Gastrocnemius medialis (tissue), 4 donors: Measurements from ENCODE around the gene PLA2G12B. TPM values are rescaled to one million over a fixed set of nuclear protein-coding genes. Genes with fewer than 3 reads are reported as not detected.

ENCODE experiments used
- ATAC-seq, 2 donors: fragments of 150-250 bp; one replicate each; pipeline ENCODE4 v1.9.1; 2016
- DNase-seq, 2 donors: peaks; one replicate each; pipeline ENCODE4 v3.0.0-alpha.2; 2019
- H3K27ac ChIP-seq, 4 donors: fragments of 200-600 bp; sonication (generic); 1 replicate in 1 of 4; 2 replicates in 3 of 4; pipeline ENCODE4 v1.5.1; 2016 to 2018; ENCODE audit warnings: mild to moderate bottlenecking in 2 of 4, moderate library complexity in 1 of 4
- H3K27me3 ChIP-seq, 3 donors: fragments of 200-600 bp; sonication (generic) in 2 of 3; 1 replicate in 1 of 3; 2 replicates in 2 of 3; pipeline versions ENCODE4 v1.5.1 to v1.6.0; 2016 to 2019; ENCODE audit warnings: mild to moderate bottlenecking in 1 of 3, moderate library complexity in 1 of 3
- H3K36me3 ChIP-seq, 2 donors: fragments of 200-600 bp; sonication (generic) in 1 of 2; one replicate each; pipeline ENCODE4 v1.5.1; 2017 to 2018
- H3K4me1 ChIP-seq, 2 donors: fragments of 200-600 bp; sonication (generic) in 1 of 2; one replicate each; pipeline ENCODE4 v1.5.1; 2016 to 2017; ENCODE audit warnings: mild to moderate bottlenecking in 2 of 2
- H3K4me3 ChIP-seq, 4 donors: fragments of 200-600 bp; sonication (generic) in 3 of 4; 1 replicate in 1 of 4; 2 replicates in 3 of 4; pipeline ENCODE4 v1.5.1; 2016 to 2019; ENCODE audit warnings: mild to moderate bottlenecking in 2 of 4
- H3K9me3 ChIP-seq, 3 donors: fragments of 200-600 bp; sonication (generic) in 2 of 3; 1 replicate in 1 of 3; 2 replicates in 2 of 3; pipeline ENCODE4 v1.5.1; 2016 to 2019
- CTCF ChIP-seq, 5 experiments: fragments of 450-650 bp in 3 of 5; fragments of 200-600 bp in 2 of 5; sonication (generic) in 2 of 5; IDR thresholded peaks in 4 of 5; conservative IDR thresholded peaks in 1 of 5; 1 replicate in 4 of 5; 2 replicates in 1 of 5; pipeline ENCODE4 v1.5.1; 2016 to 2019; ENCODE audit warnings: antibody characterized with exemption in 5 of 5, mild to moderate bottlenecking in 3 of 5, moderate library complexity in 3 of 5
- POLR2A ChIP-seq, 2 donors: fragments of 450-650 bp; IDR thresholded peaks; one replicate each; pipeline ENCODE4 v1.6.1; 2017; ENCODE audit warnings: antibody characterized with exemption in 2 of 2, mild to moderate bottlenecking in 2 of 2, moderate library complexity in 2 of 2
- in situ Hi-C, 4 donors: fragments of 200-750 bp; cut with MboI; loops; one replicate each; pipeline versions ENCODE4 v1.15.0 to v1.8.0; 2017; ENCODE audit warnings: low sequenced_read_pairs in 4 of 4
- intact Hi-C: fragments of 100-400 bp; cut with DNase I; formaldehyde crosslinking; loops from one replicate; pipeline ENCODE4 v1.15.1; 2023; ENCODE audit warnings: low total_unique reads
- total RNA-seq, 4 donors: library from RNA; depleted of rRNA; stranded (reverse); fragments of >200 nt; gene quantifications; one replicate each; pipeline versions ENCODE4 v1.1.0 to v1.2.3, GENCODE V29; 2016

Gene PLA2G12B
- total RNA-seq, 4 donors from 2014 or later = not detected

GRCh38 chr10:72976886-72977285 is 22.3 kb upstream of the PLA2G12B start:
- Histone ChIP-seq H3K9me3 (peaks cover 0 to 7% (median 5%) of the 10 kb centered on the region in 3 donors), H3K4me3 (no peak overlapping the region), H3K36me3 (no peaks in the 10 kb centered on the region), H3K27ac (no peak overlapping the region), H3K4me1 (no peaks in the 10 kb centered on the region), H3K27me3 (no peaks in the 10 kb centered on the region)
- intact Hi-C loops = no loop called here
- ATAC-seq (no peak), DNase-seq (no peak)
- TF ChIP-seq CTCF (IDR thresholded peaks at IDR 0.05 in 4 of 5, conservative IDR thresholded peaks at IDR 0.05 in 1 of 5) = no peak
- TF ChIP-seq POLR2A (IDR thresholded peaks at IDR 0.05) = no peak
- in situ Hi-C loops = no loop called here

GRCh38 chr10:72956001-72956400 is 1.4 kb upstream of the PLA2G12B start:
- H3K27me3 ChIP-seq = no peaks in the 10 kb centered on the region
- H3K27ac ChIP-seq = no peak overlapping the region
- no peak overlapping the region for H3K4me3 ChIP-seq
- in situ Hi-C loops = no loop called here
- no peak for ATAC-seq
- H3K9me3 ChIP-seq = no peaks in the 10 kb centered on the region
- H3K4me1 ChIP-seq = no peaks in the 10 kb centered on the region
- DNase-seq = no peak
- intact Hi-C loops = no loop called here
- H3K36me3 ChIP-seq = no peaks in the 10 kb centered on the region
- TF ChIP-seq CTCF (IDR thresholded peaks at IDR 0.05 in 4 of 5, conservative IDR thresholded peaks at IDR 0.05 in 1 of 5) = no peak
- TF ChIP-seq POLR2A (IDR thresholded peaks at IDR 0.05) = no peak

GRCh38 chr10:72954230-72954595 is 393 bp downstream of the PLA2G12B start:
- in situ Hi-C loops (no loop called here), intact Hi-C loops (no loop called here)
- H3K9me3 ChIP-seq = no peaks in the 10 kb centered on the region
- no peak overlapping the region for H3K27ac ChIP-seq
- H3K36me3 ChIP-seq = no peaks in the 10 kb centered on the region
- DNase-seq (no peak), ATAC-seq (no peak)
- no peak overlapping the region for H3K4me3 ChIP-seq
- no peaks in the 10 kb centered on the region for H3K27me3 ChIP-seq
- no peaks in the 10 kb centered on the region for H3K4me1 ChIP-seq
- TF ChIP-seq POLR2A (IDR thresholded peaks at IDR 0.05) (no peak), CTCF (IDR thresholded peaks at IDR 0.05 in 4 of 5, conservative IDR thresholded peaks at IDR 0.05 in 1 of 5) (no peak)

GRCh38 chr10:72953687-72954086 is 919 bp downstream of the PLA2G12B start:
- no peak overlapping the region for H3K4me3 ChIP-seq
- ATAC-seq (no peak), DNase-seq (no peak)
- intact Hi-C loops = no loop called here
- in situ Hi-C loops = no loop called here
- no peaks in the 10 kb centered on the region for H3K4me1 ChIP-seq
- H3K36me3 ChIP-seq = no peaks in the 10 kb centered on the region
- no peaks in the 10 kb centered on the region for H3K27me3 ChIP-seq
- no peak overlapping the region for H3K27ac ChIP-seq
- TF ChIP-seq CTCF (IDR thresholded peaks at IDR 0.05 in 4 of 5, conservative IDR thresholded peaks at IDR 0.05 in 1 of 5) (no peak), POLR2A (IDR thresholded peaks at IDR 0.05) (no peak)
- H3K9me3 ChIP-seq = no peaks in the 10 kb centered on the region

- DNase-seq = no peak
- H3K4me3 ChIP-seq = no peak overlapping the region
- TF ChIP-seq POLR2A (IDR thresholded peaks at IDR 0.05) (no peak), CTCF (IDR thresholded peaks at IDR 0.05 in 4 of 5, conservative IDR thresholded peaks at IDR 0.05 in 1 of 5) (no peak)
- H3K4me1 ChIP-seq = no peaks in the 10 kb centered on the region
- H3K9me3 ChIP-seq = no peaks in the 10 kb centered on the region
- H3K36me3 ChIP-seq = no peaks in the 10 kb centered on the region
- intact Hi-C loops = no loop called here
- no peaks in the 10 kb centered on the region for H3K27me3 ChIP-seq
- ATAC-seq = no peak
- in situ Hi-C loops = no loop called here
- H3K27ac ChIP-seq = no peak overlapping the region
Observed at GRCh38 chr10:72952642-72953158, 1.9 kb downstream of the PLA2G12B start.
